Uterus (tissue), 2 donors: ENCODE results near the gene GGTLC2.

ENCODE experiments used
- POLR2A ChIP-seq, 2 donors: fragments of 450-650 bp; IDR thresholded peaks; one replicate each; pipeline ENCODE4 v1.6.1; 2016; ENCODE audit warnings: antibody characterized with exemption in 2 of 2, mild to moderate bottlenecking in 1 of 2, moderate library complexity in 1 of 2
- TF ChIP-seq, protein P1 (sequence below), 4 experiments: fragments of 200-600 bp in 2 of 4; fragments of 450-650 bp in 2 of 4; sonication (generic) in 2 of 4; IDR thresholded peaks; one replicate each; pipeline ENCODE4 v1.5.1; 2016 to 2019; ENCODE audit warnings: antibody characterized with exemption in 4 of 4, mild to moderate bottlenecking in 2 of 4, moderate library complexity in 1 of 4

DNA sequence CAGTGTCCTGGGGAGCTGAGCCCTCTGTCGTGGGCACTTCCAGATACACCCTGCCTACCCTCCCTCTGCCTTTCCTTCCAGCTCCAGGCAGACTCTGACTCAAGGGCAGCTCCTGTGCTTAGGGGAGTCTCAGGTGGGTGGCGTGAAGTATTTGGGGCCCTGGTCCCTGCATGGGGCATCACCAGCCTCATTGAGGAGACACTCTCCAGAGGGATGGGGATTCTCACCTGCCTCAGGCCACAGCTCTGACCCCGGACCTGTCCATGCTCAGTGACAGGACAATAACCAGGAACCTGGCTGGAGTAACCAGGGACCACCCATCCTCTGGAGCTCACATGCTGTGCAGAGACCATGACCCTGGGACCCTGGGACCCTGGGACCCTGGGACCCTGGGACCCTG is 41.2 kb downstream of the GGTLC2 start:
- TF ChIP-seq, protein P1, sequence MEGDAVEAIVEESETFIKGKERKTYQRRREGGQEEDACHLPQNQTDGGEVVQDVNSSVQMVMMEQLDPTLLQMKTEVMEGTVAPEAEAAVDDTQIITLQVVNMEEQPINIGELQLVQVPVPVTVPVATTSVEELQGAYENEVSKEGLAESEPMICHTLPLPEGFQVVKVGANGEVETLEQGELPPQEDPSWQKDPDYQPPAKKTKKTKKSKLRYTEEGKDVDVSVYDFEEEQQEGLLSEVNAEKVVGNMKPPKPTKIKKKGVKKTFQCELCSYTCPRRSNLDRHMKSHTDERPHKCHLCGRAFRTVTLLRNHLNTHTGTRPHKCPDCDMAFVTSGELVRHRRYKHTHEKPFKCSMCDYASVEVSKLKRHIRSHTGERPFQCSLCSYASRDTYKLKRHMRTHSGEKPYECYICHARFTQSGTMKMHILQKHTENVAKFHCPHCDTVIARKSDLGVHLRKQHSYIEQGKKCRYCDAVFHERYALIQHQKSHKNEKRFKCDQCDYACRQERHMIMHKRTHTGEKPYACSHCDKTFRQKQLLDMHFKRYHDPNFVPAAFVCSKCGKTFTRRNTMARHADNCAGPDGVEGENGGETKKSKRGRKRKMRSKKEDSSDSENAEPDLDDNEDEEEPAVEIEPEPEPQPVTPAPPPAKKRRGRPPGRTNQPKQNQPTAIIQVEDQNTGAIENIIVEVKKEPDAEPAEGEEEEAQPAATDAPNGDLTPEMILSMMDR (IDR thresholded peaks at IDR 0.05): no peak
- no peak for TF ChIP-seq POLR2A (IDR thresholded peaks at IDR 0.05)
